GM19324 (cell line): ENCODE data around the gene SLC39A11.

Experiments
- ATAC-seq: cut with Tn5 transposase; IDR thresholded peaks from one replicate; pipeline ENCODE4 v1.9.1; 2021; ENCODE audit warnings: mild to moderate bottlenecking, moderate library complexity; ENCODE audit not compliant: unreplicated experiment, low FRiP score

SLC39A11 gene

GRCh38 chr17:72681844-72682243 lies 410.6 kb downstream of the SLC39A11 start:
- no peak for ATAC-seq

- no peak for ATAC-seq
Observed at GRCh38 chr17:72677714-72678390, 414.6 kb downstream of the SLC39A11 start.

- ATAC-seq, result no peak
Observed at GRCh38 chr17:72677108-72677507, 415.4 kb downstream of the SLC39A11 start.

- ATAC-seq, result no peak
Observed at GRCh38 chr17:72672729-72673128, 419.8 kb downstream of the SLC39A11 start.

- no peak for ATAC-seq
Observed at GRCh38 chr17:72671016-72671415, 421.5 kb downstream of the SLC39A11 start.

- no peak for ATAC-seq
Observed at GRCh38 chr17:72667096-72668063, 425.1 kb downstream of the SLC39A11 start.

GRCh38 chr17:72665852-72666851 lies 426.3 kb downstream of the SLC39A11 start:
- ATAC-seq, result no peak

GRCh38 chr17:72662827-72663190 lies 429.7 kb downstream of the SLC39A11 start:
- ATAC-seq, result no peak

- ATAC-seq, result no peak
Observed at GRCh38 chr17:72661945-72662826, 430.3 kb downstream of the SLC39A11 start.

- no peak for ATAC-seq
Observed at GRCh38 chr17:72661116-72661944, 431.2 kb downstream of the SLC39A11 start.

GRCh38 chr17:72660274-72661115 lies 432.0 kb downstream of the SLC39A11 start:
- ATAC-seq, result no peak

GRCh38 chr17:72659811-72660210 lies 432.7 kb downstream of the SLC39A11 start:
- no peak for ATAC-seq

GRCh38 chr17:72658675-72659074 lies 433.8 kb downstream of the SLC39A11 start:
- no peak for ATAC-seq

- ATAC-seq, result no peak
Observed at GRCh38 chr17:72657467-72658317, 434.8 kb downstream of the SLC39A11 start.

- ATAC-seq, result no peak
Observed at GRCh38 chr17:72656130-72656763, 436.2 kb downstream of the SLC39A11 start.

GRCh38 chr17:72654706-72655105 lies 437.8 kb downstream of the SLC39A11 start:
- ATAC-seq, result no peak
